ENCODE data around the gene ASAP2.

The ASAP2 gene

GRCh38 chr2:9281145-9281544 lies 74.5 kb downstream of the ASAP2 start:
- no peak for DNase-seq (ENCODE audit: low spot score in 2 of 2)
- no peaks in the 10 kb centered on the region for H3K36me3 ChIP-seq (replicated peaks)
- H3K4me1 ChIP-seq, result no peaks in the 10 kb centered on the region
- in situ Hi-C loops (cut with MboI; ENCODE audit: low sequenced_read_pairs), result no loop called here
- no peak overlapping the region for H3K4me3 ChIP-seq
- H3K9me3 ChIP-seq, result no peaks in the 10 kb centered on the region
- H3K27me3 ChIP-seq (ENCODE audit: low read depth), result no peaks in the 10 kb centered on the region

GRCh38 chr2:9282128-9283112 lies 75.8 kb downstream of the ASAP2 start:
- no peaks in the 10 kb centered on the region for H3K4me1 ChIP-seq
- in situ Hi-C loops (cut with MboI; ENCODE audit: low sequenced_read_pairs), result no loop called here

GRCh38 chr2:9284521-9285297 lies 78.1 kb downstream of the ASAP2 start:
- Histone ChIP-seq H3K4me3 (no peak overlapping the region), H3K36me3 (replicated peaks) (no peaks in the 10 kb centered on the region), H3K4me1 (peaks cover 5% of the 10 kb centered on the region; the same call in 1 of the 2 replicates), H3K27me3 (ENCODE audit: low read depth) (no peaks in the 10 kb centered on the region), H3K9me3 (no peaks in the 10 kb centered on the region)
- no peak for DNase-seq (ENCODE audit: low spot score in 2 of 2)
- in situ Hi-C loops (cut with MboI; ENCODE audit: low sequenced_read_pairs), result no loop called here

More at GRCh38 chr2:9282128-9283112, 75.8 kb downstream of the ASAP2 start:
- Histone ChIP-seq H3K9me3 (no peaks in the 10 kb centered on the region), H3K27me3 (ENCODE audit: low read depth) (no peaks in the 10 kb centered on the region), H3K36me3 (replicated peaks) (no peaks in the 10 kb centered on the region), H3K4me3 (no peak overlapping the region)
- DNase-seq (ENCODE audit: low spot score in 2 of 2), result no peak

GRCh38 chr2:9285385-9285920 lies 78.8 kb downstream of the ASAP2 start:
- H3K4me3 ChIP-seq, result no peak overlapping the region
- no peaks in the 10 kb centered on the region for H3K27me3 ChIP-seq (ENCODE audit: low read depth)
- no peak for DNase-seq (ENCODE audit: low spot score in 2 of 2)
- no peaks in the 10 kb centered on the region for H3K36me3 ChIP-seq (replicated peaks)
- no peaks in the 10 kb centered on the region for H3K9me3 ChIP-seq
- in situ Hi-C loops (cut with MboI; ENCODE audit: low sequenced_read_pairs), result no loop called here
- peaks cover 5% of the 10 kb centered on the region; the same call in 1 of the 2 replicates for H3K4me1 ChIP-seq

GRCh38 chr2:9285921-9286320 lies 79.3 kb downstream of the ASAP2 start:
- Histone ChIP-seq H3K9me3 (no peaks in the 10 kb centered on the region), H3K36me3 (replicated peaks) (no peaks in the 10 kb centered on the region), H3K4me3 (no peak overlapping the region), H3K27me3 (ENCODE audit: low read depth) (no peaks in the 10 kb centered on the region), H3K4me1 (peaks cover 5% of the 10 kb centered on the region; the same call in 1 of the 2 replicates)
- DNase-seq (ENCODE audit: low spot score in 2 of 2), result no peak
- in situ Hi-C loops (cut with MboI; ENCODE audit: low sequenced_read_pairs), result no loop called here

- H3K27me3 ChIP-seq (ENCODE audit: low read depth), result no peaks in the 10 kb centered on the region
- in situ Hi-C loops (cut with MboI; ENCODE audit: low sequenced_read_pairs), result no loop called here
- no peak for DNase-seq (ENCODE audit: low spot score in 2 of 2)
- no peak overlapping the region for H3K4me3 ChIP-seq
- no peaks in the 10 kb centered on the region for H3K36me3 ChIP-seq (replicated peaks)
- peaks cover 5% of the 10 kb centered on the region; the same call in 1 of the 2 replicates for H3K4me1 ChIP-seq
- H3K9me3 ChIP-seq, result no peaks in the 10 kb centered on the region
These were observed 80.2 kb downstream of the ASAP2 start for GRCh38 chr2:9286554-9287399.

- no peak for DNase-seq (ENCODE audit: low spot score in 2 of 2)
- H3K4me1 ChIP-seq, result peaks cover 5% of the 10 kb centered on the region; the same call in 1 of the 2 replicates
- H3K27me3 ChIP-seq (ENCODE audit: low read depth), result no peaks in the 10 kb centered on the region
- in situ Hi-C loops (cut with MboI; ENCODE audit: low sequenced_read_pairs), result no loop called here
- no peaks in the 10 kb centered on the region for H3K36me3 ChIP-seq (replicated peaks)
- H3K9me3 ChIP-seq, result no peaks in the 10 kb centered on the region
- no peak overlapping the region for H3K4me3 ChIP-seq
These were observed 80.9 kb downstream of the ASAP2 start for GRCh38 chr2:9287400-9288045.

- no peak for DNase-seq (ENCODE audit: low spot score in 2 of 2)
- H3K27me3 ChIP-seq (ENCODE audit: low read depth), result no peaks in the 10 kb centered on the region
- no peaks in the 10 kb centered on the region for H3K36me3 ChIP-seq (replicated peaks)
- no peak overlapping the region for H3K4me3 ChIP-seq
- H3K9me3 ChIP-seq, result no peaks in the 10 kb centered on the region
- in situ Hi-C loops (cut with MboI; ENCODE audit: low sequenced_read_pairs), result no loop called here
- H3K4me1 ChIP-seq, result peaks cover 5% of the 10 kb centered on the region; the same call in 1 of the 2 replicates
These were observed 81.6 kb downstream of the ASAP2 start for GRCh38 chr2:9288233-9288632.

GRCh38 chr2:9288681-9289338 lies 82.2 kb downstream of the ASAP2 start:
- no peaks in the 10 kb centered on the region for H3K36me3 ChIP-seq (replicated peaks)
- H3K27me3 ChIP-seq (ENCODE audit: low read depth), result no peaks in the 10 kb centered on the region
- H3K4me1 ChIP-seq, result peaks cover 5% of the 10 kb centered on the region; the same call in 1 of the 2 replicates
- H3K9me3 ChIP-seq, result no peaks in the 10 kb centered on the region
- peak in 1 of 2 experiments; percentile 19 for DNase-seq (ENCODE audit: low spot score in 2 of 2)
- in situ Hi-C loops (cut with MboI; ENCODE audit: low sequenced_read_pairs), result no loop called here
- no peak overlapping the region for H3K4me3 ChIP-seq

- Histone ChIP-seq H3K9me3 (no peaks in the 10 kb centered on the region), H3K4me1 (peaks cover 5% of the 10 kb centered on the region; the same call in 1 of the 2 replicates), H3K4me3 (no peak overlapping the region), H3K36me3 (replicated peaks) (no peaks in the 10 kb centered on the region), H3K27me3 (ENCODE audit: low read depth) (no peaks in the 10 kb centered on the region)
- no peak for DNase-seq (ENCODE audit: low spot score in 2 of 2)
- in situ Hi-C loops (cut with MboI; ENCODE audit: low sequenced_read_pairs), result no loop called here
These were observed 84.7 kb downstream of the ASAP2 start for GRCh38 chr2:9291331-9291730.

- in situ Hi-C loops (cut with MboI; ENCODE audit: low sequenced_read_pairs), result no loop called here
- peaks cover 5% of the 10 kb centered on the region; the same call in 1 of the 2 replicates for H3K4me1 ChIP-seq
These were observed 85.3 kb downstream of the ASAP2 start for GRCh38 chr2:9291866-9292265.

GRCh38 chr2:9292426-9292825 lies 85.8 kb downstream of the ASAP2 start:
- DNase-seq (ENCODE audit: low spot score in 2 of 2), result no peak
- in situ Hi-C loops (cut with MboI; ENCODE audit: low sequenced_read_pairs), result no loop called here
- peaks cover 5% of the 10 kb centered on the region; the same call in 1 of the 2 replicates for H3K4me1 ChIP-seq
- no peak overlapping the region for H3K4me3 ChIP-seq
- H3K27me3 ChIP-seq (ENCODE audit: low read depth), result no peaks in the 10 kb centered on the region
- no peaks in the 10 kb centered on the region for H3K36me3 ChIP-seq (replicated peaks)
- H3K9me3 ChIP-seq, result no peaks in the 10 kb centered on the region

More at GRCh38 chr2:9291866-9292265, 85.3 kb downstream of the ASAP2 start:
- H3K4me3 ChIP-seq, result no peak overlapping the region
- no peaks in the 10 kb centered on the region for H3K36me3 ChIP-seq (replicated peaks)
- DNase-seq (ENCODE audit: low spot score in 2 of 2), result no peak
- H3K9me3 ChIP-seq, result no peaks in the 10 kb centered on the region
- H3K27me3 ChIP-seq (ENCODE audit: low read depth), result no peaks in the 10 kb centered on the region

Measured in HAP-1 (cell line).